DMS114 treated with DMSO at 0.1 percent for 48 hours (cell line): ENCODE measurements around the gene MCOLN2.
A peak's percentile ranks its signal among the peaks of the same experiment; 100 is the strongest.
"Not testable (repeated sequence)": the region's sequence is repeated elsewhere in the genome, so short reads cannot be mapped to it uniquely, and the experiment has no call there.

Experiments
- DNase-seq: peaks from one replicate; lab custom pipeline; 2025; ENCODE audit not compliant: unreplicated experiment; lab: John Stamatoyannopoulos, UW

The MCOLN2 gene

GRCh38 chr1:84907095-84907827, 89.7 kb downstream of the MCOLN2 start:
- no peak for DNase-seq

GRCh38 chr1:84902727-84903126, 94.2 kb downstream of the MCOLN2 start:
- not testable (repeated sequence) for DNase-seq

GRCh38 chr1:84899969-84900368, 96.9 kb downstream of the MCOLN2 start:
- DNase-seq, result no peak

GRCh38 chr1:84896279-84896678, 100.6 kb downstream of the MCOLN2 start:
- no peak for DNase-seq

DNA sequence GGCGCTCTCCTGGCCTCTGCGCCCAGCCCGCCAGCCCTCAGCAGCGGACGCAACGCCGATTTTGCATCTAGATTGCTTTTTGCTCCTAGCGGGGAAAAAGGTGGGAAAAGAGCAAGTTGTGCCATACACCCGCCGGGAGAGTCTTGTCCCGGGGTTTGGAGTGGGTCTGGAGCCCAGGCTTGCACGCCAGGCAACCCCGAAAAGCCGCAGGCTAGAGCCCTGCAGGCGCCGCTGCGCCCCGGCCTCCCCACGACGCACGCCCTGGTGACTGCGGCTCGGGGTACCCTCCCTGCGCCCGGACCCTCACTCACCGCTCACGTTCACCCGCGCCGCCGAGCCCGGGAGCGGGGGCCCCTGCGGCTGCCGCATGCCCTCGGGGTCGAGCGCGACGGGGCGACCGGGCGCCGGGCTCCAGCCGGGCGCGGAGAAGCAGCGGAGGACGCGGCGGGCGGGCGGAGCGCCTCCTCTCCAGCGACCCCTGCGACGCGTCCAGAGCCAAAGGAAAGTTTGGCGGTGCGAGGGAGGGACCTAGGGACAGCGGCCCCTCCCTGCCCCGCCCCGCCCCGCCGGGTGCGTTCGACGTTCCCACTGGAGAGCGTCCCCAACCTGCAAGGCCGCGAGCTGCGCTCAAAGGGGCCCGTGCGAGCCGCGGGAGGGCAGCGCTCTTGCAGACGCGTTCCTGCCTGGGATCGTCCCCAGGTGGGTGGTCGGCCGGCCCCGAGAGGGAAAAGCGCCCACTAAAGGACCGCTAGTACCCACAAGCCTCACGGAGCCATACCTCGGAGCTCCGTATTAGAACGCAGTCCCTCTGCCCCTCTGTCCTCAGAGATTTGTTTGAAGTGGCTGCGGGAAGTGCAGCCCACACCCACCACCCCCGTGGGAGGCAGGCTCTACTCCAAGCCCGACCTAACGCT, 104.0 kb downstream of the MCOLN2 start, which contains the start of gene LPAR3:
TSS of gene LPAR3 (minus strand) at position 502 of the 914 bp plus-strand sequence. CDS start 27,086 bp downstream, outside the sequence.
- DNase-seq, result peak; percentile 59

DNA sequence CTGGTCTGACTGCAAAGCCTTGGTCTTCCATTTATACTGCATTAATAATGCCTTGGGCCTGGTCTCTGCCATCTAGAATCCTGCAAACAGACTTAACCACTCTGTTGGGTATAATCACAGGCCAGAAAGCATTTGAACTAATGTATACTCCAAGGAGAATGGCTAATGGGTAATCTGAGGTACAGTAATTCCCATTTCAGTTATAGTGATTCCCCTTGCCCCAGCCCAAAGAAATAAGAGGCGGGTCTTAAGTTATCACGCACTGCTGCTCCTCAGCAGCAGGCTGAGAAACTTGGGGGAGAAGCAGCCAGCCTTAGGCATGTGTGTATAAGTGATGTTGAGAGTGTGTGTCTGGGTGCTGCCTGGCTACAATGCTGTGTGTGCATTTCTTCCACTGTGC, 106.3 kb downstream of the MCOLN2 start:
- DNase-seq, result no peak

DNA sequence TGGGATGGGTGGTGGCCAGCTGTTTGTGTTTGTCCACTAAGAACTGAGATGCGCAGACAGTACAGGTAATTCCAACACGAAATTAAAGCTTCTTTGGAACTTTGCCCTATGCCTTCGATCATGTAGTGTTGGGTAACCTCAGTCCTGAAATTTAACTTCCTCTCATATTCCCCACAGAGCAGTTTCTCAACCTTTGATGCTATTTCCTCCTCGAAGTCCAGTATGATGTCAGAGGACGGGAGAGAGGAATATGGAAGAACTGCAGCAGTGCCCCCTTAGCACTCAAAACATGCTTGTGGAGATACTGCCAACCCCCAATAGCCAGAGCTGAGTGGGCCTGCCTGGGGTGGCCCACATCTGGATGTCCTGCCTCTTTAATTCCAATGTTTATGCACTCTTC, 107.5 kb downstream of the MCOLN2 start:
- DNase-seq, result no peak

GRCh38 chr1:84888753-84889152, 108.2 kb downstream of the MCOLN2 start:
- no peak for DNase-seq

DNA sequence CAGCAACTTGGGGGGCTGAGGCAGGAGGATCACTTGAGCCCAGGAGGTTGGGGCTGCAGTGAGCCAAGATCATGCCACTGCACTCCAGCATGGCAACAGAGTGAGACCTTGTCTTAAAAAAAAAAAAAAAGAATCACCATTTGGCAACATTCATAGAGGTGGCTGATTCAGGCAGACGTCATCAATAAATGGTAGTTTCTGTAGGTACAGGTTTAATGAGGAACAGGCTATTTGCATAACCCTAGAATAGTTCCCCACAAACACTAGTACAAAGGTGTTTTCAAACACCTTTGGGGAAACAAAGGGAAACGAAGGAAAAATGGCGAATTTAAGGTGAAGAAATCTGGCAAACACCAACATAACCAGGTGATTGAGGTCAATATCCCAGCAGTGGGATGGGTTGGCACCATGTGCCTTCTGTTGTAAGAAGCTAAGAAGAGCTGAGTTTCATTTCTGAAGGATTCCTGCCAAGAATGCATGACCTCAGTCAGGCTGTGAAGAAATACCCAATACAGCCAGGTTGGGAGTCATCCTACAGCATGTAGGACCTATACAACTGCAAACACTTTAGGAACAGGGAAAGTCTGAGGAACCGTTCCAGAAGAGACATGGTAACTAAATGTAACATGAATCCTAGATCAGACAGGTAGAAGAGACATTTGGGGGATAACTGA, 109.5 kb downstream of the MCOLN2 start:
- no peak for DNase-seq

DNA sequence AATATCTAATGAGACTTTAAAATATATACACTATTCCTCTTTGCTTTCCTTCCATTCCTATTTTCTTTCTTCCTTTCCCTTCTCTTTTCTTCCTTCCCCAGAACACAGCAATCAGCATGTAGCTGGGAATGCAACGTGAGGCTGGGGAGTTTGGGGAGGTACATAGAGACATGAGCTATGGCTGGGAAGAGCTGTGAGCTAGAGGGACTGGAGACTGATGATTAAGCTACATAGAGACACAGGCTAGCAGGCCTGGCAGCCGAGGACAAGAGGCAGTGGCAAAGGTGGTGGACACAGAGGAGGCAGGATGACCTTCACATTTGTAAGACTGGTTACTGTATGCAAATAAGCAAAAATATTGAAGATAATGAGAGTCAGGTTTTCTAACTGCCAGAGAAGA, 111.4 kb downstream of the MCOLN2 start:
- DNase-seq, result no peak

DNA sequence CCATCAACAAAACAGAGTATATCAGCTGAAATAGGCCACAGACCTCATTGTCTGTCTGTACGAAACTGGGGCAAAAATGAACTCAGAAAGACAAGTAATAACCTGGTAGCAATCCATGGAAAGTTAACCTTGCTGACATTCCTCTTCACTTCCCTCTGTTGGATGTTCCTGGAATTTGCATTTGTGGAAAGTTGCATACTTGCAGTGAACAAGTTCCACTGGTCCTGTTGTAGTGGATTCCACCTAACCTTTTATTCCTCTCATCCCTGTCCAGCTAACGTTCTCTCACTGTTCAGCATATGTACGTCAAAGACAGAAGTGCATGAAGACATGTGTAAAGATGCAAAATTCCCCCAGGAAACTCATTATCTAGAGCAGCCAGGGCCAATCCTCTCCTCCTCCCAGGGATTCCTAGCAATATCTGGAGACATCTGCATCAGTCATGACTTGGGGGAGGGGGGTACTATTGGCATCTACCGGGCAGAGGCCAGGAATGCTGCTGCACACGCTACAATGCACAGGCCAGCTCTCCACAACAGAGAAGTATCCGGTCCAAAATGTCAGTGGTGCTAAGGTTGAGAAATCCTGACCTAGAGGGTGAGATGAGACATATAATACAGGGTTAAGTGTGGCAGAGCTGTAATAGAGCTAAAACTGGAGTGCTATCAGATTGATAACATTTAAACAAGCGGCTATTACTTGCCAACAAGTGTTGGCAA, 112.1 kb downstream of the MCOLN2 start:
- no peak for DNase-seq

DNA sequence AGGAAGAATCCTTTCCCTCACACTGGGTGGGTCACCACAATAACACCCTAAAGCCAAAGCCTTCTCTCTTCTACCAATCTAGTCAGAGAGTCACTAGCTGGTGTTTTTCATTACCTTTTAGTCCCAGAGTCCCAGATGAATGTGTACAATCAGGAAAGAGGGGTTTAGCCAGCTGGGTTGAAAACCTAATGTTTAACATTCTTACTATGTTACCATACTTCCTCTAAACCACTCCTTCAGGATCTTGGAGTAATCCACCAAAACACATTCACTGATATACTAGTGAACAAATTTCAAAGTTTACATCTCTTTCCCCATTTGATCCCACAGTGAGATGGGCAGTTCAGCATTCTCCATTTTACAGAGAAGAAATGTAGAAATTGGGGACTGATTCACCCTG, 113.6 kb downstream of the MCOLN2 start:
- DNase-seq, result no peak

GRCh38 chr1:84877592-84877991, 119.3 kb downstream of the MCOLN2 start:
- DNase-seq, result no peak

DNA sequence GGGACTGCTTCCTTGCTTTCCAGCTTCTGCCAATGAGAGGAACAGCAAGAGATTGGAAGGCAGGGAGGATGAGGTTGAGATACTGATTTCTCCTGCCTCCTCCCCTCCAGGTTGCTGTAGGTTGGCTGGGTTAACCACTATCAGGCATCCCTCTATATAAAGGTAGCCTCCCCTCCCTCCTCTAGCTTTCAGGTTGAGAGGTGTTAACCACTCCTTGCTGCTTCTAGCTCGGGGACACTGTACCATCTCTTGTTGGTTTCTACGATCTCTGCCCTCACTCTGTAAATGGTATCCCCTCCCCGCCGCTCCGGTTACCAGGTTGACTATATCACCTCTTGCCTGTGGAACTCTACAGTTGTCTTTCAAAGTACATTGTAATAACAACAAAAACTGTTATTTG, 120.6 kb downstream of the MCOLN2 start:
- DNase-seq, result no peak
